Amygdala (tissue), 56 donors: ENCODE results near the gene INCA1.

Experiments used
- DNase-seq, 56 donors: peaks; one replicate each; lab custom pipeline; 2025; lab: John Stamatoyannopoulos, UW

INCA1 gene

GRCh38 chr17:4938688-4939545 lies 58.4 kb downstream of the INCA1 start:
- DNase-seq = no peak
